Measurements from ENCODE around the gene NRIP3. TPM values are rescaled to one million over a fixed set of nuclear protein-coding genes. Genes with fewer than 3 reads are reported as not detected.

Gene NRIP3
- total and polyA plus RNA-seq, 4 donors, result under 0.01 to 1.0 (median 0.07) TPM; not detected in 1

DNA sequence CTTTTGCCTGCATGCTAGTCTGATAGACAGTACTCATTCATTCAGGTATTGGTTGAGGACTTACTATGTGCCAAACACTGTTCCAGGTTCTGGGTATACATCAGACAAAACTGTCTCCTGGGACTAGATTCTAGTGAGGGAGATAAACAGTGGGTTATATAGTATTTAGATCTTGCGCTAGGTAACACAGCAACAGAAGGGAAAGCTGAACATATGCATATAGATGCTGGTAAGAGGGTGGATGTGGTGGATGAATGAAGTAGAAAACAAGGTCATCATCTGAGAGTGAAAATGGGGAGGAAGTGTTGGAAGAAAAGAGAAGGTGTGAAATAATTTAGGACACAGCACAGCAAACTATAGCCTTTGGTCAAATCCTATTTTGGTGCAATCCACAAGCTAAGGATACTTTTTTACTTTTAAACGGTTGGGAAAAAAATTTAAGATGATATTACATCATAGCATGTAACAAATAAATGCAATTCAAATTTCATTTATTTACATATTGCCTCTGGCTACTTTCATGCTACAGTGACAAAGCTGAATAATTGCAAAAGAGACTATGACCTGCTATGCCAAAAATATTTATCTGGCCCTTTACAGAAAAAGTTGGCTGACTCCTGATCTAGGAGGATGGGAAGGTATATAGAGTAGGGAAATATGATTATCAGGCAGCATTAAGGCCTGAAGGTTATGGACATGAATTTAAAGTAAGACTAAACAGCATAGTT, 32.4 kb downstream of the NRIP3 start:
- 88% methylated on average over 2 of the region's 2 CpGs for WGBS
- no peak for DNase-seq (ENCODE audit: low spot score)
- TF ChIP-seq, protein P1, sequence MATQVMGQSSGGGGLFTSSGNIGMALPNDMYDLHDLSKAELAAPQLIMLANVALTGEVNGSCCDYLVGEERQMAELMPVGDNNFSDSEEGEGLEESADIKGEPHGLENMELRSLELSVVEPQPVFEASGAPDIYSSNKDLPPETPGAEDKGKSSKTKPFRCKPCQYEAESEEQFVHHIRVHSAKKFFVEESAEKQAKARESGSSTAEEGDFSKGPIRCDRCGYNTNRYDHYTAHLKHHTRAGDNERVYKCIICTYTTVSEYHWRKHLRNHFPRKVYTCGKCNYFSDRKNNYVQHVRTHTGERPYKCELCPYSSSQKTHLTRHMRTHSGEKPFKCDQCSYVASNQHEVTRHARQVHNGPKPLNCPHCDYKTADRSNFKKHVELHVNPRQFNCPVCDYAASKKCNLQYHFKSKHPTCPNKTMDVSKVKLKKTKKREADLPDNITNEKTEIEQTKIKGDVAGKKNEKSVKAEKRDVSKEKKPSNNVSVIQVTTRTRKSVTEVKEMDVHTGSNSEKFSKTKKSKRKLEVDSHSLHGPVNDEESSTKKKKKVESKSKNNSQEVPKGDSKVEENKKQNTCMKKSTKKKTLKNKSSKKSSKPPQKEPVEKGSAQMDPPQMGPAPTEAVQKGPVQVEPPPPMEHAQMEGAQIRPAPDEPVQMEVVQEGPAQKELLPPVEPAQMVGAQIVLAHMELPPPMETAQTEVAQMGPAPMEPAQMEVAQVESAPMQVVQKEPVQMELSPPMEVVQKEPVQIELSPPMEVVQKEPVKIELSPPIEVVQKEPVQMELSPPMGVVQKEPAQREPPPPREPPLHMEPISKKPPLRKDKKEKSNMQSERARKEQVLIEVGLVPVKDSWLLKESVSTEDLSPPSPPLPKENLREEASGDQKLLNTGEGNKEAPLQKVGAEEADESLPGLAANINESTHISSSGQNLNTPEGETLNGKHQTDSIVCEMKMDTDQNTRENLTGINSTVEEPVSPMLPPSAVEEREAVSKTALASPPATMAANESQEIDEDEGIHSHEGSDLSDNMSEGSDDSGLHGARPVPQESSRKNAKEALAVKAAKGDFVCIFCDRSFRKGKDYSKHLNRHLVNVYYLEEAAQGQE (IDR thresholded peaks at IDR 0.05), result no peak
- TF ChIP-seq JUND (IDR thresholded peaks at IDR 0.05), result no peak
- TF ChIP-seq FOXA2 (IDR thresholded peaks at IDR 0.05), result no peak
- no peak for TF ChIP-seq EGR1 (IDR thresholded peaks at IDR 0.05; ENCODE audit: low read depth in 2 of 2)
- no peak for TF ChIP-seq YY1 (IDR thresholded peaks at IDR 0.05)
- TF ChIP-seq GABPA (IDR thresholded peaks at IDR 0.05 in 1 of 2, conservative IDR thresholded peaks at IDR 0.05 in 1 of 2), result no peak
- TF ChIP-seq, protein P2, sequence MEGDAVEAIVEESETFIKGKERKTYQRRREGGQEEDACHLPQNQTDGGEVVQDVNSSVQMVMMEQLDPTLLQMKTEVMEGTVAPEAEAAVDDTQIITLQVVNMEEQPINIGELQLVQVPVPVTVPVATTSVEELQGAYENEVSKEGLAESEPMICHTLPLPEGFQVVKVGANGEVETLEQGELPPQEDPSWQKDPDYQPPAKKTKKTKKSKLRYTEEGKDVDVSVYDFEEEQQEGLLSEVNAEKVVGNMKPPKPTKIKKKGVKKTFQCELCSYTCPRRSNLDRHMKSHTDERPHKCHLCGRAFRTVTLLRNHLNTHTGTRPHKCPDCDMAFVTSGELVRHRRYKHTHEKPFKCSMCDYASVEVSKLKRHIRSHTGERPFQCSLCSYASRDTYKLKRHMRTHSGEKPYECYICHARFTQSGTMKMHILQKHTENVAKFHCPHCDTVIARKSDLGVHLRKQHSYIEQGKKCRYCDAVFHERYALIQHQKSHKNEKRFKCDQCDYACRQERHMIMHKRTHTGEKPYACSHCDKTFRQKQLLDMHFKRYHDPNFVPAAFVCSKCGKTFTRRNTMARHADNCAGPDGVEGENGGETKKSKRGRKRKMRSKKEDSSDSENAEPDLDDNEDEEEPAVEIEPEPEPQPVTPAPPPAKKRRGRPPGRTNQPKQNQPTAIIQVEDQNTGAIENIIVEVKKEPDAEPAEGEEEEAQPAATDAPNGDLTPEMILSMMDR (IDR thresholded peaks at IDR 0.05; ENCODE audit: low read depth, low read length, missing input control), result no peak
- TF ChIP-seq HNF4A (conservative IDR thresholded peaks at IDR 0.05), result no peak
- TF ChIP-seq, protein P3, sequence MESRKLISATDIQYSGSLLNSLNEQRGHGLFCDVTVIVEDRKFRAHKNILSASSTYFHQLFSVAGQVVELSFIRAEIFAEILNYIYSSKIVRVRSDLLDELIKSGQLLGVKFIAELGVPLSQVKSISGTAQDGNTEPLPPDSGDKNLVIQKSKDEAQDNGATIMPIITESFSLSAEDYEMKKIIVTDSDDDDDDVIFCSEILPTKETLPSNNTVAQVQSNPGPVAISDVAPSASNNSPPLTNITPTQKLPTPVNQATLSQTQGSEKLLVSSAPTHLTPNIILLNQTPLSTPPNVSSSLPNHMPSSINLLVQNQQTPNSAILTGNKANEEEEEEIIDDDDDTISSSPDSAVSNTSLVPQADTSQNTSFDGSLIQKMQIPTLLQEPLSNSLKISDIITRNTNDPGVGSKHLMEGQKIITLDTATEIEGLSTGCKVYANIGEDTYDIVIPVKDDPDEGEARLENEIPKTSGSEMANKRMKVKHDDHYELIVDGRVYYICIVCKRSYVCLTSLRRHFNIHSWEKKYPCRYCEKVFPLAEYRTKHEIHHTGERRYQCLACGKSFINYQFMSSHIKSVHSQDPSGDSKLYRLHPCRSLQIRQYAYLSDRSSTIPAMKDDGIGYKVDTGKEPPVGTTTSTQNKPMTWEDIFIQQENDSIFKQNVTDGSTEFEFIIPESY (IDR thresholded peaks at IDR 0.05), result no peak
- TF ChIP-seq RXRA (IDR thresholded peaks at IDR 0.05), result no peak

DNA sequence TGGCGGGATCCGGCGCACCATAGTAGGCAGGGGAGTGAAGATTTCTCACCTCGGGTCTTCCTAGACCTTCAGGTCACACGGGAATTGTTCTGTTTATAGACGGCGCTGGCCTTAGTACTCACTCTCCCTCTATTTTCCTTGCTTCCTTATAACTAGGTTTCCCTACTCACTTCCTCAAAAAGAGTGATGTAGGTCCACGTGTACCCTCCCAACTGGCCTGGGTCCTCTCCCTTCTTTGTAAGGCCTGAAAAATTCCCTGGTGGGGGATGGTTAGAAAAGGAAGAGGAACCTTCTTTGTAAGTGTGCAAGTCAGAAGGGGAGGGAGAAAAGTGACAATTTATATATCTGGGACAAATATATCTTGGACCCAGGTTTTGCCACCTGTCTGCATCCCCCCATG, 36.6 kb downstream of the NRIP3 start:
- H3K36me3 ChIP-seq (ENCODE audit: control insufficient read depth in 4 of 4, insufficient read depth in 3 of 4, low read depth in 1 of 4, low read length in 3 of 4), result peaks cover 0 to 6% (median 0%) of the 10 kb centered on the region in 4 donors
- no peak for DNase-seq (ENCODE audit: low spot score)
- TF ChIP-seq FOXA2 (IDR thresholded peaks at IDR 0.05) (no peak), FOXA1 (IDR thresholded peaks at IDR 0.05) (no peak), YY1 (IDR thresholded peaks at IDR 0.05) (no peak), EGR1 (IDR thresholded peaks at IDR 0.05; ENCODE audit: low read depth in 2 of 2) (no peak), SP1 (IDR thresholded peaks at IDR 0.05) (no peak), GABPA (IDR thresholded peaks at IDR 0.05 in 1 of 2, conservative IDR thresholded peaks at IDR 0.05 in 1 of 2) (no peak), TAF1 (conservative IDR thresholded peaks at IDR 0.05) (no peak), JUND (IDR thresholded peaks at IDR 0.05) (no peak), HNF4G (IDR thresholded peaks at IDR 0.05) (no peak)
- TF ChIP-seq, protein P4, sequence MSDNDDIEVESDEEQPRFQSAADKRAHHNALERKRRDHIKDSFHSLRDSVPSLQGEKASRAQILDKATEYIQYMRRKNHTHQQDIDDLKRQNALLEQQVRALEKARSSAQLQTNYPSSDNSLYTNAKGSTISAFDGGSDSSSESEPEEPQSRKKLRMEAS (IDR thresholded peaks at IDR 0.05), result no peak
- TF ChIP-seq, protein P1 (IDR thresholded peaks at IDR 0.05), result no peak
- TF ChIP-seq, protein P5, sequence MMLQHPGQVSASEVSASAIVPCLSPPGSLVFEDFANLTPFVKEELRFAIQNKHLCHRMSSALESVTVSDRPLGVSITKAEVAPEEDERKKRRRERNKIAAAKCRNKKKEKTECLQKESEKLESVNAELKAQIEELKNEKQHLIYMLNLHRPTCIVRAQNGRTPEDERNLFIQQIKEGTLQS (IDR thresholded peaks at IDR 0.05), result no peak
- TF ChIP-seq, protein P3 (IDR thresholded peaks at IDR 0.05), result no peak

More for the DNA sequence above, 32.4 kb downstream of the NRIP3 start:
- H3K27me3 ChIP-seq (ENCODE audit: control insufficient read depth in 4 of 4, insufficient read depth in 4 of 4, low read length in 3 of 4), result no peaks in the 10 kb centered on the region
- no peak overlapping the region for H3K9ac ChIP-seq (ENCODE audit: low read depth in 1 of 2, low read length in 2 of 2)
- H3K27ac ChIP-seq (ENCODE audit: low read depth in 1 of 2, low read length in 2 of 2), result no peak overlapping the region
- H3K4me3 ChIP-seq (ENCODE audit: low read depth in 1 of 3, low read length in 3 of 3), result no peak overlapping the region
- H3K36me3 ChIP-seq (ENCODE audit: control insufficient read depth in 4 of 4, insufficient read depth in 3 of 4, low read depth in 1 of 4, low read length in 3 of 4), result peaks cover 0 to 6% (median 0%) of the 10 kb centered on the region in 4 donors
- H3K9me3 ChIP-seq (ENCODE audit: control insufficient read depth in 4 of 4, low read length in 3 of 4), result no peaks in the 10 kb centered on the region
- H3K4me1 ChIP-seq (ENCODE audit: control insufficient read depth in 4 of 4, insufficient read depth in 4 of 4, low read length in 3 of 4), result no peaks in the 10 kb centered on the region

More for the DNA sequence above, 36.6 kb downstream of the NRIP3 start:
- peaks cover 8 to 28% (median 17%) of the 10 kb centered on the region in 4 donors for H3K4me1 ChIP-seq (ENCODE audit: control insufficient read depth in 4 of 4, insufficient read depth in 4 of 4, low read length in 3 of 4)
- no peak overlapping the region for H3K9ac ChIP-seq (ENCODE audit: low read depth in 1 of 2, low read length in 2 of 2)
- no peak overlapping the region for H3K4me3 ChIP-seq (ENCODE audit: low read depth in 1 of 3, low read length in 3 of 3)
- H3K9me3 ChIP-seq (ENCODE audit: control insufficient read depth in 4 of 4, low read length in 3 of 4), result no peaks in the 10 kb centered on the region
- no peaks in the 10 kb centered on the region for H3K27me3 ChIP-seq (ENCODE audit: control insufficient read depth in 4 of 4, insufficient read depth in 4 of 4, low read length in 3 of 4)
- H3K27ac ChIP-seq (ENCODE audit: low read depth in 1 of 2, low read length in 2 of 2), result no peak overlapping the region
- WGBS, result 87% methylated on average over 8 of the region's 8 CpGs

Measured in liver (tissue), 9 donors.